ENCODE results near the gene MYH1. TPM values are rescaled to one million over a fixed set of nuclear protein-coding genes. Genes with fewer than 3 reads are reported as not detected.

MYH1 gene
- total and polyA plus RNA-seq, 2 donors (not counting 3 experiments of a cell fraction or from before 2014, with no cell fraction given): not detected

DNA sequence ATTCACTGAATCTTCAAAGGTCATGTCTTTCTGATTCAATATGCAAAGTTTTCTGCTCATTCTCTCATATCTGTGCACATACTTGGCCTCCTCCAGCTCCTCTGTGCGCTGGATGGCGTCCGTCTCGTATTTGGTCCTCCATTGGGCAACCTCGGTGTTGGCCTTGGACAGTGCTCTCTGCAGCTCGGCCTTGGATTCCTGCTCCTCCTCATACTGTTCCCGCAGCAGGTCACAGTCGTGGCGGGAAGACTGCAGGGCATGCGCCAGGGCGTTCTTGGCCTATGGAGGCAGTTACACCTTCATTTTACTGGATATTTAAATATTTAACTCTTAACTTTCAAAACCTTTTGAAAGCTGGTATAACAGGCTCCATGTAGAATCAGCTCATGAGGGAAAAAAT, 8.2 kb upstream of the MYH1 start:
- Histone ChIP-seq H3K4me3 (replicated peaks in 1 of 3; ENCODE audit: insufficient read depth in 1 of 3, low read depth in 1 of 3, low read length in 3 of 3) (no peak overlapping the region), H3K79me2 (ENCODE audit: control insufficient read depth, insufficient read depth, low read length) (no peaks in the 10 kb centered on the region), H3K9ac (replicated peaks; ENCODE audit: extremely low read depth, insufficient read depth, low read length) (no peak overlapping the region), H2AFZ (ENCODE audit: low read depth, low read length) (no peak overlapping the region), H4K20me1 (replicated peaks; ENCODE audit: control insufficient read depth, extremely low read depth, insufficient read depth, low read length) (no peaks in the 10 kb centered on the region), H3K4me2 (ENCODE audit: insufficient read depth, low read length) (no peak overlapping the region), H3K27me3 (ENCODE audit: control insufficient read depth in 2 of 2, insufficient read depth in 2 of 2, low read length in 2 of 2) (no peaks in the 10 kb centered on the region), H3K9me3 (replicated peaks; ENCODE audit: control insufficient read depth, insufficient read depth, low read length) (no peaks in the 10 kb centered on the region), H3K4me1 (ENCODE audit: control insufficient read depth, extremely low read depth, insufficient read depth, low read length) (no peaks in the 10 kb centered on the region), H3K27ac (ENCODE audit: insufficient read depth, low read depth, low read length) (no peak overlapping the region), H3K9me1 (replicated peaks; ENCODE audit: control insufficient read depth, extremely low read depth, insufficient read depth, low read length) (no peaks in the 10 kb centered on the region), H3K36me3 (ENCODE audit: control insufficient read depth in 2 of 2, extremely low read depth in 1 of 2, insufficient read depth in 2 of 2, low read length in 2 of 2) (no peaks in the 10 kb centered on the region)
- TF ChIP-seq, protein P1, sequence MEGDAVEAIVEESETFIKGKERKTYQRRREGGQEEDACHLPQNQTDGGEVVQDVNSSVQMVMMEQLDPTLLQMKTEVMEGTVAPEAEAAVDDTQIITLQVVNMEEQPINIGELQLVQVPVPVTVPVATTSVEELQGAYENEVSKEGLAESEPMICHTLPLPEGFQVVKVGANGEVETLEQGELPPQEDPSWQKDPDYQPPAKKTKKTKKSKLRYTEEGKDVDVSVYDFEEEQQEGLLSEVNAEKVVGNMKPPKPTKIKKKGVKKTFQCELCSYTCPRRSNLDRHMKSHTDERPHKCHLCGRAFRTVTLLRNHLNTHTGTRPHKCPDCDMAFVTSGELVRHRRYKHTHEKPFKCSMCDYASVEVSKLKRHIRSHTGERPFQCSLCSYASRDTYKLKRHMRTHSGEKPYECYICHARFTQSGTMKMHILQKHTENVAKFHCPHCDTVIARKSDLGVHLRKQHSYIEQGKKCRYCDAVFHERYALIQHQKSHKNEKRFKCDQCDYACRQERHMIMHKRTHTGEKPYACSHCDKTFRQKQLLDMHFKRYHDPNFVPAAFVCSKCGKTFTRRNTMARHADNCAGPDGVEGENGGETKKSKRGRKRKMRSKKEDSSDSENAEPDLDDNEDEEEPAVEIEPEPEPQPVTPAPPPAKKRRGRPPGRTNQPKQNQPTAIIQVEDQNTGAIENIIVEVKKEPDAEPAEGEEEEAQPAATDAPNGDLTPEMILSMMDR (IDR thresholded peaks at IDR 0.05; ENCODE audit: extremely low read depth in 1 of 2, insufficient read depth in 1 of 2, low read depth in 1 of 2, low read length in 2 of 2): no peak
- TF ChIP-seq FOS (IDR thresholded peaks at IDR 0.05; ENCODE audit: borderline replicate concordance, insufficient read depth, low read length) (no peak), EZH2 (IDR thresholded peaks at IDR 0.05; ENCODE audit: borderline replicate concordance, low read depth, low read length, severe bottlenecking) (no peak), POLR2A (IDR thresholded peaks at IDR 0.05; ENCODE audit: low read depth, low read length) (no peak), GATA2 (IDR thresholded peaks at IDR 0.05; ENCODE audit: insufficient read depth, insufficient read length, low read depth, low read length) (no peak), POLR2AphosphoS5 (IDR thresholded peaks at IDR 0.05; ENCODE audit: insufficient read depth, low read depth, low read length) (no peak)
- TF ChIP-seq, protein P2, sequence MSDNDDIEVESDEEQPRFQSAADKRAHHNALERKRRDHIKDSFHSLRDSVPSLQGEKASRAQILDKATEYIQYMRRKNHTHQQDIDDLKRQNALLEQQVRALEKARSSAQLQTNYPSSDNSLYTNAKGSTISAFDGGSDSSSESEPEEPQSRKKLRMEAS (IDR thresholded peaks at IDR 0.05; ENCODE audit: insufficient read depth, insufficient read length): no peak
- no TSS peak for BruUV-seq (replicated peaks)
- dilution Hi-C loops (cut with MboI; ENCODE audit: extremely low pct_ligation_motif_present, low sequenced_read_pairs): no loop called here
- FAIRE-seq (no peak), DNase-seq (ENCODE audit: low read depth, low spot score) (no peak)
- ChIA-PET POLR2A (no interaction called here), CTCF (no interaction called here)
- intact Hi-C loops (cut with micrococcal nuclease): no loop called here
